Stimulated activated naive CD4-positive, alpha-beta T cell (primary cell): ENCODE data around the gene FSTL3.

Experiments used
- DNase-seq, 6 experiments: peaks; one replicate each; lab custom pipeline; 2025; lab: John Stamatoyannopoulos, UW

FSTL3 gene

GRCh38 chr19:645912-646778 lies 30.0 kb upstream of the FSTL3 start:
- DNase-seq: no peak

- DNase-seq: no peak
Observed at GRCh38 chr19:646779-647565, 29.2 kb upstream of the FSTL3 start.

- DNase-seq: no peak
Observed at GRCh38 chr19:647566-648284, 28.5 kb upstream of the FSTL3 start.

- DNase-seq: no peak
Observed at GRCh38 chr19:648305-648704, 27.9 kb upstream of the FSTL3 start.

GRCh38 chr19:648904-649801 lies 27.0 kb upstream of the FSTL3 start:
- no peak for DNase-seq

- no peak for DNase-seq
Observed at GRCh38 chr19:650121-650520, 26.1 kb upstream of the FSTL3 start.

- no peak for DNase-seq
Observed at GRCh38 chr19:651114-651818, 24.9 kb upstream of the FSTL3 start.

- DNase-seq: no peak
Observed at GRCh38 chr19:651991-652390, 24.2 kb upstream of the FSTL3 start.

- DNase-seq: no peak
Observed at GRCh38 chr19:652467-653389, 23.5 kb upstream of the FSTL3 start.

GRCh38 chr19:653425-653824 lies 22.8 kb upstream of the FSTL3 start:
- DNase-seq: no peak

- DNase-seq: no peak
Observed at GRCh38 chr19:655691-656090, 20.5 kb upstream of the FSTL3 start.

GRCh38 chr19:656751-657559 lies 19.2 kb upstream of the FSTL3 start:
- DNase-seq: no peak

GRCh38 chr19:657611-658010 lies 18.6 kb upstream of the FSTL3 start:
- DNase-seq: no peak

GRCh38 chr19:658059-658839 lies 17.9 kb upstream of the FSTL3 start:
- DNase-seq: no peak

- DNase-seq: no peak
Observed at GRCh38 chr19:658916-659839, 17.0 kb upstream of the FSTL3 start.

GRCh38 chr19:660793-661426 lies 15.3 kb upstream of the FSTL3 start:
- DNase-seq: no peak
